T follicular helper cell (primary cell): ENCODE measurements around the gene SARNP.
"Not testable (repeated sequence)": the region's sequence is repeated elsewhere in the genome, so short reads cannot be mapped to it uniquely, and the experiment has no call there.

Source experiments
- DNase-seq: peaks from one replicate; pipeline ENCODE4 v3.0.0-alpha.2; 2020; ENCODE audit warnings: low read depth

SARNP gene

DNA sequence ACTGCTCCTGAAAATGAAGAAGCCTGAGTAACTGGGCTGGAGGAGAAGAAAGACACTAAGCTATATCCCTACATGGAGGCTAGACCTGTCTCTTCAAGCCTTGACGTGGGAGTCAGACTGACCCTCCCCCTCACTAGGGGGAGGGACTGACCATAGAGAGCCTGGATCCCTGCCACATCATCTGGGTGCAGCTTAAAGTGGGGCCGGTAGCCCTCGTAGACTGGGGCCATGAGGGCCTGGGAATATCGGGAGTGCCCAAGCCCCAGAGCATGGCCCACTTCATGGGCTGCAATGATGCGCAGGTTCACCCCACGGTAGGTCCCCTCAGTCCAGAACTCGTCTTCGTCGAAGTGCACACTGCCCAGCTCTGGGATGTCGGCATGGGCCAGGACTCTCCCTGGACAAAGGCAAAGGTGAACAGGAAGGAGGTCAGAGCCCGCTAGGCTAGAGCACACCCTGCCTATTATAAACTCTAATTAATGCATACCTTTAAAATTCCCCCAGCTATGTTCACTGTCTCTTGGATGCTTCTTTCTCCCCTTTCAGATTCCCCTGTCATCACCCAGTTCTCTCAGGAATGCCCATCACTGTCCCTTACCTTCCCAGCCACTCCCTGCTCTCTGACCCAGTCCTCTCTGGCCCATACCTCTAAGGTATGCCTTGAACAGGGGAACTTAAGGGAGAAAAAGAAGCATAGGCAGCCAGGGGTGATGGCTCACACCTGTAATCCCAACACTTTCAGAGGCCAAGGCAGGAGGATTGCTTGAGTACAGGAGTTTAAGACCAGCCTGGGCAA, 22.0 kb upstream of the SARNP start:
- DNase-seq = no peak

DNA sequence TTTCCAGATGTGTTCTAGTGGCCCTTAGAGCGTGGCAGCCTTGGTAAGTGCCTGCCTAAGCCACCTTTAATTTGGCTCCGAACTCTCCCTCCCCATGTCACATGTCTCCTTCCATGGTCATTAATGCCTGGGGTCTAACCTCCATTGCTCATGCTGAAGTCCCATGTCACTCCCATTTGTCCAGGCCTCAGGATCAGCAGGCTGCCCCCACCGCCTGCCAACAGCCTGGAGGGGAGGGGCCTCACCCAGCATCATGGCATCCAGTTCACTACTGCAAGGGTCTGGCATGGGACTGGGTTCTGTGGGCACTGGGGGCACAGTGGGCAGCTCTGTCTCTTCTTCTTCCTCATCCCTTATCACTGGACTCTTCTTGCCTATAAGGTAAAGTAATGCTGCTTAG, 20.8 kb upstream of the SARNP start:
- no peak for DNase-seq

DNA sequence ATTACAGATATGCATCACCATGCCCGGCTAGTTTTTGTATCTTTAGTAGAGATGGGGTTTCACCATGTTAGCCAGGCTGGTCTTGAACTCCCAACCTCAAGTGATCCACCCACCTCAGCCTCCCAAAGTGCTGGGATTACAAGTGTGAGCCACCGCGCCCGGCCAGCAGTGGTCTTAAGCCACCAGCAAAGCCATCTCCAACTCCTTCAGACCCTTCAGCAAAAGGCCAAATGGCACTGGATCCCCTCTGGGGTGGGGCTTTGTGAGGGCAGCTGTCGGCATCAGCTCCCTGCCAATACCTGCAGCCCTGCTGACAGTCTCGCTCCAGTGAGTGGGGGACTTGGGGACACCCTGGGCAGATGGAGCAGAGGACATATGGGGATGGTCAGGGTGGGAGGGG, 16.9 kb upstream of the SARNP start:
- not testable (repeated sequence) for DNase-seq

DNA sequence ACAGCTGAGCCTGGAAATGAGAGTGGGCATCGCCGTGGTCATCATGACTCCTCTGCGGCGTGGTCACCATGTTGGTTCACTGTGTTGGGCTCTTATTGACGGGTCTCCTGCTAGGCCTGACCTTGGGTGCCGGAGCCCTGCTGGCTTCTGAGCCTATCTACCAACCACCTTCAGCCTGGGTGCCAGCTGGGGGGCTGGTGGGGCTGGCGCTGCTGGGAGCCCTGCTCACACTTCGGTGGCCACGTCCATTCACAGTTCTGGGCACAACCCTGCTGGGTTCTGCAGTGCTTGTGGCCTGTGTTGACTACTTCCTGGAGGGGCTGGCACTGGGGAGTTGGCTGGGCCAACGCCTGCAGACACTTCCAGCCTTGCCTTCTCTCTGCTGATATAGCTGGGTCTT, 15.5 kb upstream of the SARNP start:
- DNase-seq = no peak

DNA sequence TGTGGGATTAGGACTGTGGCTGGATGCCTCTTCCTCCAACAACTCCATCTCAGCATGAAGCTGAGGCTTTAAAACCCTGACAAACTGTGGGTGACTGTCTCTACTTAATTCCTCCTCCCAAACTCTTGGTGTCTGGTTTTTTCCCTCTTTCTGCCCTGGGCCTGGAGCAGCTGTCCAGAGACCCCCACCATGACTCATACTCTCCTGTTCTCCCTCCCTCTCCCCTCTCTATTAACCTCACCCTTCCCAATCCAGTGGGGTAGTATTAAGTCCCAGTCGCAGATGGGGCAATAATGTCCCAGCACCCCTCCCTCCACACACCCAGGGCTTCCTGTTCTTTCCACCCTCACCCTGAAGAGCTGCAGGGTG, 13.9 kb upstream of the SARNP start:
- DNase-seq = no peak

- DNase-seq = no peak
Measured at GRCh38 chr12:55830601-55831446, 13.3 kb upstream of the SARNP start.

GRCh38 chr12:55829967-55830600, 12.6 kb upstream of the SARNP start:
- DNase-seq = peak; percentile 6

GRCh38 chr12:55828357-55828756, 10.8 kb upstream of the SARNP start:
- DNase-seq = no peak

DNA sequence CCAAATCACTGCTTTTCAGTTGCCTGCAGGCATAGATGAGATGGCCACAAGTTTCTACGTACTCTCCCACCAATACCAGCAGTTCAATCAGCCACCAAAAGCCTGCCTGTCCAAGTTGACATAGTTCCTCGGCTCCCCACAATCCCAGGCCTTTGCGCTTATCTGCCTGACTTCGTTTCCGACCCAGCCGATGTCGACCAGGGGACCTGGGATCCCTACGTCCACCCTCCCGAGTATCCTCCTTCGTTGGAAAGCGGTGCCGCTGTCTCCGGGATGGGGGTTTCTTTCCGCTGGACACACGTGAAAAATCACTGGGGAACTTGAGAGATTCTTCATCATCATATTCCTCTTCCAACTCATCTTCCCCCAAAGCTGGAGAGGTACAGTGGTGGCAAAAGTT, 10.3 kb upstream of the SARNP start:
- DNase-seq = no peak

GRCh38 chr12:55824726-55825125, 7.2 kb upstream of the SARNP start:
- DNase-seq = no peak

- no peak for DNase-seq
Measured at GRCh38 chr12:55823419-55823818, 5.9 kb upstream of the SARNP start.

DNA sequence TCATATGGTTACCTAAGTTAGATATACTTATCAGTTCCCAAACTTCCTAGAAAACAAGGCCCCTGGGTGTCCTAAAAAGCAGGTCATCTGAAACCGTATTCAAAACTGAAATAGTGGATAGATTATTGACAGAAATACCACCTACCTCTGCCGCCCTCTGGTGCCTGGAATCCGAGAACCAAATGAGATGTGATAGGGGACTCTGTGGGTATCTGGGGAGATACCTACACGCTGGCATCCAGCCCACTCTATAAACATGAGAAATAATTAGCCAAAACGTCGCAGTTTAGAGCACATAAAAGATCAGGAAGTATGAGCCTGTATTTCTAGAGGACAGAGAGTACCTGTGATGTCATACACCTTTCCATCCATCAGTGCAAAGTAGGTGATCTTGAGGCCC, 4.7 kb upstream of the SARNP start:
- DNase-seq = no peak

DNA sequence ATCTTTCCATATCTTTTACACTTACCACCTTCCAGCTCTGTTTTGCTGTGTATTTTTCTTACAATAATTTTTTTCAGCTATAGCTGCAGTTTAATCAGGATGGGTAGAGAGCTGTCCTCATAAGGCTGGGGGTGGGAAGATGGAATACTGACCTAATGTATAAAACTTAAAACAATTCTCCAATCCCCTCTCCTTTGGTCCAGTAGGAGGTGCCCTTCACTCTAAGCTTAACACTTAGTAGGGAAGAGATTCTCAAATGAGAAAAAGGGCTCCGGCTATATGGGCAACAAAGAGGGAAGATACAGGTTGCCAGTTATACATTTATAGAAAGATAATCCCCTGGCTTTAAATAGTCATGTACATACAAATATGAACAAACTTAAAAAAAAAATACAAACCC, 3.2 kb upstream of the SARNP start:
- DNase-seq = no peak

DNA sequence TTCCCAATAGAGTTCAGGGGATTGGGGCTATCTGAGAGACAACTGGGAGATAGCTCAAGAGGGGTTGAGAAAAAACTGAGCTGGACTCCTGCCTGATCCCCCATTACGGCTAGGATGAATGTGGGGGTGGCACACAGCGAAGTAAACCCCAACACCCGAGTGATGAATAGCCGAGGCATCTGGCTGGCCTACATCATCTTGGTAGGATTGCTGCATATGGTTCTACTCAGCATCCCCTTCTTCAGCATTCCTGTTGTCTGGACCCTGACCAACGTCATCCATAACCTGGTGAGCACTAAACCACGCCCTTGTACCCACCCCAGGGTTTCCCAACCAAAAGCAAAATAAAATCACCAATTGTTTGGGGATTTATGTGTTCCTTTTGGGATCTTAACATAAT, 1.4 kb upstream of the SARNP start:
- no peak for DNase-seq

DNA sequence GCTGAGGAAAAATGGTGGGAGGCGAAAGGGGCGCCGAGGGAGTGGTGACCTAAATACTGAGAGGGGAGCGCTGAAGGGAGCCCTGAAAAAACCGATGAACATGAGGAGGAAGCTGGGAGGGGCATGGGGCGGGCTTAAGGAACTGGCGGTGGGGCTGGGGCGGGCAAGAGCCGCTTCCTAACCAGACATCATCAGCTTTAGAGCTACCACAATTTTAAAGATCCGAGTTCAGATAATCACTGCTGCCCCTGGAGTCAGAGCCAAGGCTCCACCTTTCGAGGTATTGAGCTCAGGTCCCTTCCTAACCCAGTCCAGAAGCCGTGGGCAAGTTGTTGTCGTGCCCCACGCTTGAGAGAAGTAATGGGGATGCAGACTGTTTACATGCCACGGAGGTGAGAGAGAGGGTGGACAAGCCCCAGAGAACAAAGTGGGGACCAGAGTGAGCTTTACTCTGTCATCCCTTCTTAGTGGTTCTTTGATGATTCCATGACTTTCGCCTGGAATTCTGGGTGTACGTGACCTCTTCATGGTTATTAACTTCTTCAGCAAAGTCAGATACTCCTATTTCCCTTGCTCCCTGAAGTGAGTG, 710 bp upstream of the SARNP start:
- DNase-seq = no peak

GRCh38 chr12:55816881-55817344, 611 bp downstream of the SARNP start:
- DNase-seq = no peak

DNA sequence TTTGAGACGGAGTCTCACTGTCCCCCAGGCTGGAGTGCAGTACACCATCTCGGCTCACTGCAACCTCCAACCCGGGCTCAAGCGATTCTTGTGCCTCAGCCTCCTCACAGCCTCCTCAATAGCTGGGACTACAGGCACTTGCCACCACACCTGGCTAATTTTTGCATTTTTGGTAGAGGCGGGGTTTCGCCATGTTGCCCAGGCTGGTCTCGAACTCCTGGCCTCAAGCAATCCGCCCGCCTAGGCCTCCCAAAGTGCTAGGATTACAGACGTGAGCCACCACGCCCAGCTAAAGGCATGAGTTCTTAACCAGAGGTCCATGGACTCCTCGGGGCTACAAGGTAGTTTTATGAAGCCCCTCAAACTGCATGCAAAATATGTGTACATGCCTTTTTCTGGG, 2.1 kb downstream of the SARNP start:
- DNase-seq = no peak

GRCh38 chr12:55814257-55814656, 3.3 kb downstream of the SARNP start:
- DNase-seq = no peak

DNA sequence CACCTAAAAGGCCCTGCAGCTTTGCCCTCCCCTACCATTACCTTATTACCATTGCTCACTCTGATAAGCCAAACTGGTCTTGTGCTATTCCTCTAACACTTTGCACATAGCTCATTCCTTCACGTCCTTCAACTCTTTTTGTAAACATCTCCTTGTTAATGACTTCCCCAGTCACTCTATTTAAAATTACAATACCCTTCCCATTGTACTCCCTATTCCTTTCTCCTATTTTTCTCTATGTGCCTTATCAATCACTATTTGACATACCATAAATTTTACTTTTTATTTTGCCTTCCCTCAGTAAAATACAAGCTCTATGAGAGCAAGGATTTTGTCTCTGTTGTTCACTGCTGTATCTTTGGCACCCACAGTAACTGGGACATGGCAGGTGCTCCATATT, 5.4 kb downstream of the SARNP start:
- DNase-seq = no peak

- no peak for DNase-seq
Measured at GRCh38 chr12:55809274-55809673, 8.2 kb downstream of the SARNP start.

GRCh38 chr12:55806982-55807381, 10.5 kb downstream of the SARNP start:
- no peak for DNase-seq

DNA sequence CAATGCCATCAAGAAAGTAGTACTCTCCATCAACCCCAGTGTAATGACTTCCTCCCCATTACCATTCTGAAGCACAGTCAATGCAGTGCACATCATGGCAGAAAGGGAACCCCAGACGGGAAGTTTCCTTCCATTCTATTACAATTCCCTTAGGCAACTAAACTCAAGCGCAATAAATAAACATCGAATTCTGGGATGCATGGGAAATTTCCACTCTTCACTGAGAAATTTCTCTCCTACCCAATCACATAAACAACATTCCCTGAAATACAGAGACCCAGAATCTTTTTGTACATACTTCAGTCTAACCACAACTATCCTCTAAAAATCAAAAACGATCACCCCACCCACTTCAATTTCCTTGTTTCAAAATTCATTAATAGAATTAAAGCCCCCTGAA, 20.0 kb downstream of the SARNP start:
- no peak for DNase-seq
